ENCODE measurements around the gene KCNN1.
"Not testable (repeated sequence)": the region's sequence is repeated elsewhere in the genome, so short reads cannot be mapped to it uniquely, and the experiment has no call there.

Gene KCNN1

GRCh38 chr19:18000915-18001776 lies 34.2 kb downstream of the KCNN1 start:
- peak overlapping the region; percentile 75 for H3K27ac ChIP-seq
- no peak for TF ChIP-seq CTCF (conservative IDR thresholded peaks at IDR 0.05)

- H3K27ac ChIP-seq: peak overlapping the region; percentile 75; the same call in 1 of the 2 replicates
- TF ChIP-seq CTCF (conservative IDR thresholded peaks at IDR 0.05): no peak
These were observed 35.0 kb downstream of the KCNN1 start for GRCh38 chr19:18001777-18002345.

GRCh38 chr19:18002347-18002850 lies 35.5 kb downstream of the KCNN1 start:
- TF ChIP-seq CTCF (conservative IDR thresholded peaks at IDR 0.05): no peak
- H3K27ac ChIP-seq: no peak overlapping the region

GRCh38 chr19:18005750-18006149 lies 38.8 kb downstream of the KCNN1 start:
- not testable (repeated sequence) for H3K27ac ChIP-seq

- peak overlapping the region; percentile 60 for H3K27ac ChIP-seq
- peak; percentile 99 for TF ChIP-seq CTCF (conservative IDR thresholded peaks at IDR 0.05)
These were observed 40.4 kb downstream of the KCNN1 start for GRCh38 chr19:18007044-18007916.

GRCh38 chr19:18007917-18008673 lies 41.2 kb downstream of the KCNN1 start, which contains the start of gene ARRDC2:
Gene ARRDC2 (plus strand): TSS chr19:18008170. CDS start chr19:18008311, 141 bp downstream.
- H3K27ac ChIP-seq: peak within 1 kb of the TSS; percentile 60

More at GRCh38 chr19:18007917-18008673, 41.2 kb downstream of the KCNN1 start, which contains the start of gene ARRDC2:
- no peak for TF ChIP-seq CTCF (conservative IDR thresholded peaks at IDR 0.05)
